ENCODE data around the gene ITGA2B.

The ITGA2B gene

DNA sequence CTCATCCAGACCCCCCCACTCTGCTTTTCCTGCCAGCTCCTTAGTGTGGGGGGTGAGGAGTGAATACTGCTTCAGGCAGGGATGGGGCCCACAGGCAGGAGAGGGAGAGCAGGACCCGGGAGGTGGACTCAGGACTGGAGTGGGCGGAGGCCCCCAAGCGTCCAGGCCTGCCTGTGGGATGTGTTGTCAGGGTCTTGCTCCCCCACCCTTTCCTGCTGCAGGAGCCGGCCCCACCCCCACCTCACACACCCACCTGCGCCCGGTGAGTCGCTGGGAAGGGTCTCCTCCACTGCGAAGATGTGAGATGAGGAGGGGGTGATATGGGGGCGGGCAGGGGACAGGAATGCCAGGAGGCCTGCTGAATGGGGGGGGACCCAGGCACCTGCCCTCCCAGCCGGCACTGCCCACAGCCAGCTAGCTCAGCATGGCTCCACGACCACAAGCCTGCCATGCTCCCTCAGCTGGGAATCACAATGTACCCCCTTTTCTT is 26.9 kb downstream of the ITGA2B start:
- in situ Hi-C loops (cut with MboI; ENCODE audit: low sequenced_read_pairs, unreplicated experiment): no loop called here
- DNase-seq (ENCODE audit: low spot score): no peak
- TF ChIP-seq, protein P1, sequence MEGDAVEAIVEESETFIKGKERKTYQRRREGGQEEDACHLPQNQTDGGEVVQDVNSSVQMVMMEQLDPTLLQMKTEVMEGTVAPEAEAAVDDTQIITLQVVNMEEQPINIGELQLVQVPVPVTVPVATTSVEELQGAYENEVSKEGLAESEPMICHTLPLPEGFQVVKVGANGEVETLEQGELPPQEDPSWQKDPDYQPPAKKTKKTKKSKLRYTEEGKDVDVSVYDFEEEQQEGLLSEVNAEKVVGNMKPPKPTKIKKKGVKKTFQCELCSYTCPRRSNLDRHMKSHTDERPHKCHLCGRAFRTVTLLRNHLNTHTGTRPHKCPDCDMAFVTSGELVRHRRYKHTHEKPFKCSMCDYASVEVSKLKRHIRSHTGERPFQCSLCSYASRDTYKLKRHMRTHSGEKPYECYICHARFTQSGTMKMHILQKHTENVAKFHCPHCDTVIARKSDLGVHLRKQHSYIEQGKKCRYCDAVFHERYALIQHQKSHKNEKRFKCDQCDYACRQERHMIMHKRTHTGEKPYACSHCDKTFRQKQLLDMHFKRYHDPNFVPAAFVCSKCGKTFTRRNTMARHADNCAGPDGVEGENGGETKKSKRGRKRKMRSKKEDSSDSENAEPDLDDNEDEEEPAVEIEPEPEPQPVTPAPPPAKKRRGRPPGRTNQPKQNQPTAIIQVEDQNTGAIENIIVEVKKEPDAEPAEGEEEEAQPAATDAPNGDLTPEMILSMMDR (IDR thresholded peaks at IDR 0.05; ENCODE audit: borderline replicate concordance, control extremely low read depth, extremely low read depth, insufficient read depth, missing control alignments): no peak

DNA sequence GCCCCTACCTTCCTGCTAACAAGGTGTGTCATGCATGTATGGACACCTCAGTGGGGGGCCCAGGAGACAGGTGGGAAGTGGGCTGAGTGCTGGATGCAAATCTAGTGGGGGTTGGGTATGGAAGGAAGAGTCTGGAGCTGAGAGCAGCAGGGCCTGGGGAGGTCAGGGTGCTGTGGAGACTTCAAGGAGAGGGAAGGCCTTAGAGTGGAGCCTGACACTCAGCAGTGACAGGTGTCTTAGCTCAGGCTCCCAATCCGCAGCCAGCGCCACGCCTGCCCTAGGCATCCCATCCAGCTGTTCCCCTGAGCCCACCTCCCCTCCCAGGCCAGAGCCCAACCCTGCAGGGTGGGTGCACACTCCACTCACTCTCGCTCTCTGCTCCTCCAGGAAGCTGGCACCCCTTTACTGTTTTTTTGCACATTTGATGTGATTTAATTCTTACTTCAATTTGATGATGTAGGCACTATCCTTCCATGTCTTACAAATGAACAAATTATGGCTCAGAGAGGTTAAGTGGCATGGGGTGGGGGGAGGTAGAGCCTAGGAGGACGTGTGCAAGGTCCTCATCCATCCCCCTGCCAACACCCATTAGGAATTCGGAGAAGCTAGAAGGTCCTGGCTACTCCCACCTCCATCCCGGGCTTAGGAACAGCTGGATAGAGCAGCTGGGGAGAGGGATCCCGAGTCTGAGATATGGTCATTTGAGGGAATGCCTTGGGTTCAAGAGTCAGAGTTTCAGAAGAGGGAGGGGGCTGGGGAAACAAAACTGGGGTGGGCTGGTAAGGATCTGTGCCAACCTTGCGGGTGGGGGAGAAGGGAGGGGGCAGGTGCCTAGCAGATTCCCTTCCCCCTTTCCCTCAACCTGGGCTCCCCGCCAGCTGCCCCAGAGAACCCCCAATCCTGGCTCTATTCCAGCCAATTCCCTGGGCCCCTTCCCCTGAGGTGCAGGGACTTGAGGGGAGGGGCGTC is 27.9 kb downstream of the ITGA2B start:
- DNase-seq (ENCODE audit: low spot score): no peak
- TF ChIP-seq, protein P1 (IDR thresholded peaks at IDR 0.05; ENCODE audit: borderline replicate concordance, control extremely low read depth, extremely low read depth, insufficient read depth, missing control alignments): no peak
- in situ Hi-C loops (cut with MboI; ENCODE audit: low sequenced_read_pairs, unreplicated experiment): no loop called here

DNA sequence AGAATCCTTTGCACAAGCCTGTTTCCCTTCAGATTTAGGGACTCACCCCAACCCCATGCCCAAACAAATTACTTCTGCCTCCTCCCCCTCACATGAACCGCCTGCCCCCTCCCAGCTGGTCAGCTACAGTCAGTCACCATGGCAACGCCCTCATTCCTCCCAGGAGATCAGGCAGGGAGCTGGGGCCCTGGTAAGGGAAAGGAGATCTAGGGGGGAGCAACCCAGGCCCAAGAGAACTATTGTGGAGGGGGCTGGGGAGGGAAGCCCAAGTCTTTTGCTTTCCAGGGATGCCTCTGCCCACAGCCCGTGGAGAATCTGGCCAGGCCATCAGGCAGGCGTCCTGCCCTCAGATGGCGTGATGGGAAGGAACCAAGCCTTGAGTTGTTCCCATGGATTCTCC is 28.6 kb downstream of the ITGA2B start:
- in situ Hi-C loops (cut with MboI; ENCODE audit: low sequenced_read_pairs, unreplicated experiment): no loop called here
- TF ChIP-seq, protein P1 (IDR thresholded peaks at IDR 0.05; ENCODE audit: borderline replicate concordance, control extremely low read depth, extremely low read depth, insufficient read depth, missing control alignments): no peak
- no peak for DNase-seq (ENCODE audit: low spot score)

DNA sequence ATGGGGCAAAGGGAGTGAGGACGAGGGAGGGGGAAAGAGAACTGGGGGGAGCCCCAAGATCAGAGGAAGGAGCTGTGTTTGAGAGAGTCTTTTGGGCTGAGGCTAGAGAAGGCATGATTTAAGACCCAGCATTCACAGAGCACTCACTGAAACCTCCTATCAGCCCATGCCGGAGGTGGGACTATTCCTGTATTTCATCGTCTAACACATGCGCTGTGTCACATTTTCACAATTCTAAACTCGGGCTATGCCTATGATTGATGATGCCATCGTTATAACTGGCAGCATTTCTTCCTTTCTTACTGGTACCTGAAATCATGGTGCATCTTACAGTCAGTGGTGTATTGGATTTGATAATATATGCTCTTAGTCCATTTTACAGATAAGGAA is 29.3 kb downstream of the ITGA2B start:
- DNase-seq (ENCODE audit: low spot score): no peak
- TF ChIP-seq, protein P1 (IDR thresholded peaks at IDR 0.05; ENCODE audit: borderline replicate concordance, control extremely low read depth, extremely low read depth, insufficient read depth, missing control alignments): no peak
- in situ Hi-C loops (cut with MboI; ENCODE audit: low sequenced_read_pairs, unreplicated experiment): no loop called here

DNA sequence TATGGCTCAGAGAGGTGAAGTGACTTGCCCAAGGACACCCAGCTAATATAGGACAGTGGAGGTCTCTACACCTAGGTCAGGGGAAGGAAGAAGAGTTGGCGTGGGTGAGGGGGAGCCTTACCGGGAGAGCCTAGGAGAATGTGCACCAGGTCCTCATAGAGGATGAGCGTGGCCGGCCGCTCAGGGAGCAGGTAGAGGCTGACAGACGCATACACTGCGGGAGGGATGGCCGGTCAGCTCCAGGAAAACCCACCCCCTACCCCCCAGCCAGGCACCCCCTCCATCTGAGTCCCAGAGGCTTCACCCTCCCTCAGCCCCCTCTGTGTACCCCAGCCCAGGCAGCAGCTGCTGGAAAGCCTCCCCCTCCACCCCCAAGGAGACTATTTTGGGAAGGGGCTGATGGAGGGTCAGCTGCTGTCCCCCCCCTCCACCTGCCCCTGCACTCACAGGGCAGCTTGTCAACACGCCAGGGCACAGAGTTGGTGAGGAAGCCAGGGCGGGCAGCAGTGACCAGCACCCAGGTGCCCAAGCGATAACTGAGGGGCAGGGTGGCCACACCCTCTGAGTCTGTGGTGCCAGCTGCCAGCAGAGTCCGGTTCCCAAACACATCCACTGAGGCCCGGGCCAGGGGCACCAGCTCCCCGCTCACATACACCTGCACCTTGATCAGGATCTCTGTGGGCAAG is 29.8 kb downstream of the ITGA2B start:
- TF ChIP-seq, protein P1 (IDR thresholded peaks at IDR 0.05; ENCODE audit: borderline replicate concordance, control extremely low read depth, extremely low read depth, insufficient read depth, missing control alignments): no peak
- DNase-seq (ENCODE audit: low spot score): no peak
- in situ Hi-C loops (cut with MboI; ENCODE audit: low sequenced_read_pairs, unreplicated experiment): no loop called here

DNA sequence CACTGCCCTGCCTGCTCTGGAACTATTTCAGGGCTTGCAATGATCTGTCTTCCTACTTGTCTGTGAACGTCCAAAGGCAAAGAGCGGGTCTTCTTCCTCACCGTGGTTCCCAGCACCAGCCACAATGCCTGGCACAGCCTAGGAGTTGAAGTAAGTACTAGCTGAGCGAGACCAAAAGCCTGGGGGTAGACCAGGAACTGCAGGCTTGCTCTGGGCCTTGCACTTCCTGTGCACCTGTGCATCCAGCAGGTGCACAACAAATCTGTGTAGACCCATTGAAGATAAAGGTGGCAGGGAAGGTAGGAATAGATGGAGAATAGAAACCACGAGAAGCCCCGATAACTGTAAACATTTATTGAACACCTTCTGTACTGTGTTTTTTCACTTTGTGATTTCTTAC is 30.4 kb downstream of the ITGA2B start:
- TF ChIP-seq, protein P1 (IDR thresholded peaks at IDR 0.05; ENCODE audit: borderline replicate concordance, control extremely low read depth, extremely low read depth, insufficient read depth, missing control alignments): no peak
- DNase-seq (ENCODE audit: low spot score): no peak
- in situ Hi-C loops (cut with MboI; ENCODE audit: low sequenced_read_pairs, unreplicated experiment): no loop called here

Data from GM13976 (cell line).